Stimulated activated naive CD8-positive, alpha-beta T cell treated with anti-CD3 and anti-CD28 coated beads, Interleukin-15, Interleukin-2, amounts not matched to agents 100 U/mL and 50 U/mL, for 24 hours (primary cell): Measurements from ENCODE around the gene AANAT.
"Not testable (repeated sequence)": the region's sequence is repeated elsewhere in the genome, so short reads cannot be mapped to it uniquely, and the experiment has no call there.

Experiments used
- ATAC-seq: fragments of 150-1000 bp; cut with Tn5 transposase; one replicate; pipeline ENCODE4 v1.10.0; 2021
- DNase-seq: peaks from one replicate; pipeline ENCODE4 v3.0.0; 2021

The AANAT gene

GRCh38 chr17:76508472-76509063 lies 41.2 kb downstream of the AANAT start:
- not testable (repeated sequence) for DNase-seq, ATAC-seq

- ATAC-seq (no peak), DNase-seq (no peak)
Observed at GRCh38 chr17:76510831-76511244, 43.4 kb downstream of the AANAT start.

GRCh38 chr17:76511668-76512365 lies 44.4 kb downstream of the AANAT start:
- no peak for ATAC-seq
- DNase-seq: no peak

- ATAC-seq (no peak), DNase-seq (no peak)
Observed at GRCh38 chr17:76512366-76513305, 45.2 kb downstream of the AANAT start.

GRCh38 chr17:76513306-76513692 lies 45.9 kb downstream of the AANAT start:
- no peak for DNase-seq
- ATAC-seq: no peak

- not testable (repeated sequence) for ATAC-seq, DNase-seq
Observed at GRCh38 chr17:76514355-76514754, 47.0 kb downstream of the AANAT start.

- ATAC-seq (peak; percentile 93), DNase-seq (peak; percentile 79)
Observed at GRCh38 chr17:76515274-76515949, 48.0 kb downstream of the AANAT start.

- DNase-seq (no peak), ATAC-seq (no peak)
Observed at GRCh38 chr17:76517638-76518038, 50.2 kb downstream of the AANAT start.

GRCh38 chr17:76519048-76519966 lies 51.9 kb downstream of the AANAT start:
- DNase-seq (no peak), ATAC-seq (no peak)
